Smooth muscle cell (in vitro differentiated cells): ENCODE data around the gene BACH1. TPM values are rescaled to one million over a fixed set of nuclear protein-coding genes. Genes with fewer than 3 reads are reported as not detected.

Source experiments
- DNase-seq: peaks from one replicate; lab custom pipeline; 2025; ENCODE audit not compliant: unreplicated experiment; lab: John Stamatoyannopoulos, UW
- H2AFZ ChIP-seq: fragments of 200-600 bp; sonication (generic); 2 replicates; pipeline ENCODE4 v1.6.0; 2016; ENCODE audit warnings: antibody characterized with exemption, low read depth, mild to moderate bottlenecking
- H3F3A ChIP-seq: fragments of 200-600 bp; sonication (generic); 2 replicates; pipeline ENCODE4 v1.6.0; 2017; ENCODE audit warnings: antibody characterized with exemption, low read depth
- H3K27ac ChIP-seq: fragments of 200-600 bp; sonication (generic); 2 replicates; pipeline ENCODE4 v1.5.1; 2016; ENCODE audit warnings: low read depth, mild to moderate bottlenecking
- H3K27me3 ChIP-seq: fragments of 200-600 bp; sonication (generic); 2 replicates; pipeline ENCODE4 v1.6.1; 2016; ENCODE audit warnings: low read depth, mild to moderate bottlenecking
- H3K36me3 ChIP-seq: fragments of 200-600 bp; sonication (generic); 2 replicates; pipeline ENCODE4 v1.5.1; 2016; ENCODE audit warnings: low read depth
- H3K4me1 ChIP-seq: fragments of 200-600 bp; sonication (generic); 2 replicates; pipeline ENCODE4 v1.5.1; 2016; ENCODE audit warnings: low read depth
- H3K4me2 ChIP-seq: fragments of 200-600 bp; sonication (generic); 2 replicates; pipeline ENCODE4 v1.6.0; 2016; ENCODE audit warnings: mild to moderate bottlenecking
- H3K4me3 ChIP-seq: fragments of 200-600 bp; sonication (generic); 2 replicates; pipeline ENCODE4 v1.5.1; 2016; ENCODE audit warnings: mild to moderate bottlenecking
- H3K79me2 ChIP-seq: fragments of 200-600 bp; sonication (generic); 2 replicates; pipeline ENCODE4 v1.6.0; 2016; ENCODE audit warnings: low read depth, mild to moderate bottlenecking
- H3K9ac ChIP-seq: fragments of 200-600 bp; sonication (generic); 2 replicates; pipeline ENCODE4 v1.6.0; 2016; ENCODE audit warnings: low read depth
- H3K9me3 ChIP-seq: fragments of 200-600 bp; sonication (generic); replicated peaks from 2 replicates; pipeline ENCODE4 v1.5.1; 2016; ENCODE audit warnings: low read depth
- H4K20me1 ChIP-seq: fragments of 200-600 bp; sonication (generic); 2 replicates; pipeline ENCODE4 v1.6.0; 2016; ENCODE audit warnings: low read depth
- WGBS: methylation state at CpG from one replicate; pipeline ENCODE4 v1.1.7; 2016; ENCODE audit warnings: low lambda C conversion rate; 5-methylcytosine and 5-hydroxymethylcytosine counted together
- polyA plus RNA-seq: library from polyadenylated mRNA; unstranded; fragments of >200 nt; fragmentation: Nextera tagmentation; extraction: Ambion mirVana; gene quantifications from 2 replicates; pipeline ENCODE4 v1.2.1, GENCODE V29; 2016
- total RNA-seq: library from RNA; depleted of rRNA; stranded (reverse); fragments of >200 nt; gene quantifications from 2 replicates; pipeline ENCODE4 v1.2.3, GENCODE V29; 2014
- TF ChIP-seq, protein P1 (sequence below): fragments of 200-600 bp; sonication (generic); IDR thresholded peaks from 2 replicates; pipeline ENCODE4 v1.5.1; 2017; ENCODE audit warnings: borderline replicate concordance, mild to moderate bottlenecking, antibody characterized with exemption; ENCODE audit not compliant: insufficient read depth, poor library complexity, severe bottlenecking

BACH1 gene
- total and polyA plus RNA-seq, 2 experiments from 2014 or later, result 29.5 to 103 TPM

GRCh38 chr21:29378832-29379231, 80.1 kb downstream of the BACH1 start:
- Histone ChIP-seq H3F3A (no peaks in the 10 kb centered on the region), H3K4me2 (no peak overlapping the region), H3K27me3 (no peaks in the 10 kb centered on the region), H3K79me2 (no peaks in the 10 kb centered on the region), H3K4me3 (no peak overlapping the region), H3K9me3 (no peaks in the 10 kb centered on the region), H2AFZ (no peak overlapping the region), H3K9ac (no peak overlapping the region), H3K4me1 (no peaks in the 10 kb centered on the region), H4K20me1 (no peaks in the 10 kb centered on the region), H3K36me3 (no peaks in the 10 kb centered on the region), H3K27ac (no peak overlapping the region)
- TF ChIP-seq, protein P1, sequence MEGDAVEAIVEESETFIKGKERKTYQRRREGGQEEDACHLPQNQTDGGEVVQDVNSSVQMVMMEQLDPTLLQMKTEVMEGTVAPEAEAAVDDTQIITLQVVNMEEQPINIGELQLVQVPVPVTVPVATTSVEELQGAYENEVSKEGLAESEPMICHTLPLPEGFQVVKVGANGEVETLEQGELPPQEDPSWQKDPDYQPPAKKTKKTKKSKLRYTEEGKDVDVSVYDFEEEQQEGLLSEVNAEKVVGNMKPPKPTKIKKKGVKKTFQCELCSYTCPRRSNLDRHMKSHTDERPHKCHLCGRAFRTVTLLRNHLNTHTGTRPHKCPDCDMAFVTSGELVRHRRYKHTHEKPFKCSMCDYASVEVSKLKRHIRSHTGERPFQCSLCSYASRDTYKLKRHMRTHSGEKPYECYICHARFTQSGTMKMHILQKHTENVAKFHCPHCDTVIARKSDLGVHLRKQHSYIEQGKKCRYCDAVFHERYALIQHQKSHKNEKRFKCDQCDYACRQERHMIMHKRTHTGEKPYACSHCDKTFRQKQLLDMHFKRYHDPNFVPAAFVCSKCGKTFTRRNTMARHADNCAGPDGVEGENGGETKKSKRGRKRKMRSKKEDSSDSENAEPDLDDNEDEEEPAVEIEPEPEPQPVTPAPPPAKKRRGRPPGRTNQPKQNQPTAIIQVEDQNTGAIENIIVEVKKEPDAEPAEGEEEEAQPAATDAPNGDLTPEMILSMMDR, result no peak
- 87% methylated on average over 4 of the region's 4 CpGs for WGBS
- no peak for DNase-seq

GRCh38 chr21:29379517-29380054, 80.9 kb downstream of the BACH1 start:
- H3K4me1 ChIP-seq, result no peaks in the 10 kb centered on the region
- no peak overlapping the region for H3K27ac ChIP-seq
- no peak overlapping the region for H3K4me2 ChIP-seq
- no peak overlapping the region for H3K4me3 ChIP-seq
- no peaks in the 10 kb centered on the region for H3F3A ChIP-seq
- H3K79me2 ChIP-seq, result no peaks in the 10 kb centered on the region
- H3K36me3 ChIP-seq, result no peaks in the 10 kb centered on the region
- H3K9ac ChIP-seq, result no peak overlapping the region
- H3K9me3 ChIP-seq, result no peaks in the 10 kb centered on the region
- no peak for DNase-seq
- H2AFZ ChIP-seq, result no peak overlapping the region
- 92% methylated on average over 6 of the region's 6 CpGs for WGBS
- TF ChIP-seq, protein P1, result no peak
- no peaks in the 10 kb centered on the region for H3K27me3 ChIP-seq
- H4K20me1 ChIP-seq, result no peaks in the 10 kb centered on the region

DNA sequence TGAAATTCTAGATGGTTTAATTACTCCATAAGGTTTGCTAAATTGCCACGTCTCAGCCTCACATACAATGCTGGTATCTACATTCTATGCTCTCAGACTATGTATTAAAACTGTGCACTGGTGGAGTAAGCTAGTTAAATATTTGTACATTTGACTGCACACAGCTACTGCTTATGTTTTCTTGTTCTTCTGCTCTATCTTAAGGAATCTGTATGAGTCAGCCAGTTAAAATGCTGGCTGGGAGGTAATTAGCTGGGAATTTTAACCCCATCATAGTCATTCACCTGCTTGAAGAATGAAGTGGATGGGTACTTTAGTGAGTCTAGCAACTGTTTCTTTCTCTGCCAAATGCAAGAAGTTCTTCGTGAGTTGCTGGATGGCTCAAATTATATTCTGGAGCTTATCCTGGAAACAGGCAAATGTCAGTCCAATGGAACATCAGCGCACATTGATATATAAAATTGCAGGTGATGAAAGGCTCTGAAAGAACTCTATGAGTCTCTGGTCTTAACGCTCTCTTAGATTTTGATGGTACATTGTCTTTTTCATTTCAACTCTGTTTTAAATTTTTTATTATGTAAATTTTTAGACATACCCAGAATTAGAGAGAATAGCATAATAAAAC, 83.4 kb downstream of the BACH1 start:
- Histone ChIP-seq H3K27me3 (no peaks in the 10 kb centered on the region), H3K9ac (no peak overlapping the region), H3F3A (no peaks in the 10 kb centered on the region), H3K4me3 (no peak overlapping the region), H3K9me3 (no peaks in the 10 kb centered on the region), H3K4me2 (peak overlapping the region; percentile 9), H3K79me2 (no peaks in the 10 kb centered on the region), H3K27ac (peak overlapping the region; percentile 42), H3K36me3 (no peaks in the 10 kb centered on the region), H4K20me1 (no peaks in the 10 kb centered on the region), H2AFZ (no peak overlapping the region), H3K4me1 (no peaks in the 10 kb centered on the region)
- whole genome bisulfite sequencing, result 81% methylated on average over 4 of the region's 4 CpGs
- DNase-seq, result no peak
- TF ChIP-seq, protein P1, result no peak
